Measurements from ENCODE around the gene GABRG3.

The GABRG3 gene

DNA sequence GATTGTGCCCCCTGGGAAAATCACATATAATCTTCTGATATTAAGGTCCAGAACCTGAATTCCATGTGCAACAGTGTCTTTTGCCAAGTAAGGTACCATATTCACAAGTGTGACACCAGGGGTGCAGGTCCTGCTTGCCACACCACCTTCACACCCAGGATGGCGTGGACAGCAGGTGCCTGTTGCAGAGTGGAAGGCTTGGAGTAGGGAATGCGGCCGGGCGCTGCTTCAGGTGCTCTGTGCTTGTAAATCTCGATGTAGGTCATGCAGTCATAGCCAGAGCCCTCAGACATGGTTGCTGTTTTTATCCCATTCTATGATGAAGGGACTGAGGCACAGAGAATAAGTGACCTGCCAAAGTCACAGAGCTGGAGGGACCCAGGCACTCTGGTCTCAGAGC lies 34.5 kb upstream of the GABRG3 start:
- DNase-seq (ENCODE audit: low read depth): no peak
- TF ChIP-seq, protein P1, sequence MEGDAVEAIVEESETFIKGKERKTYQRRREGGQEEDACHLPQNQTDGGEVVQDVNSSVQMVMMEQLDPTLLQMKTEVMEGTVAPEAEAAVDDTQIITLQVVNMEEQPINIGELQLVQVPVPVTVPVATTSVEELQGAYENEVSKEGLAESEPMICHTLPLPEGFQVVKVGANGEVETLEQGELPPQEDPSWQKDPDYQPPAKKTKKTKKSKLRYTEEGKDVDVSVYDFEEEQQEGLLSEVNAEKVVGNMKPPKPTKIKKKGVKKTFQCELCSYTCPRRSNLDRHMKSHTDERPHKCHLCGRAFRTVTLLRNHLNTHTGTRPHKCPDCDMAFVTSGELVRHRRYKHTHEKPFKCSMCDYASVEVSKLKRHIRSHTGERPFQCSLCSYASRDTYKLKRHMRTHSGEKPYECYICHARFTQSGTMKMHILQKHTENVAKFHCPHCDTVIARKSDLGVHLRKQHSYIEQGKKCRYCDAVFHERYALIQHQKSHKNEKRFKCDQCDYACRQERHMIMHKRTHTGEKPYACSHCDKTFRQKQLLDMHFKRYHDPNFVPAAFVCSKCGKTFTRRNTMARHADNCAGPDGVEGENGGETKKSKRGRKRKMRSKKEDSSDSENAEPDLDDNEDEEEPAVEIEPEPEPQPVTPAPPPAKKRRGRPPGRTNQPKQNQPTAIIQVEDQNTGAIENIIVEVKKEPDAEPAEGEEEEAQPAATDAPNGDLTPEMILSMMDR (conservative IDR thresholded peaks at IDR 0.05; ENCODE audit: control insufficient read depth, insufficient read depth, low read depth, low read length): no peak
- no peak overlapping the region for H3K4me3 ChIP-seq (ENCODE audit: control insufficient read depth, low read depth, low read length)

DNA sequence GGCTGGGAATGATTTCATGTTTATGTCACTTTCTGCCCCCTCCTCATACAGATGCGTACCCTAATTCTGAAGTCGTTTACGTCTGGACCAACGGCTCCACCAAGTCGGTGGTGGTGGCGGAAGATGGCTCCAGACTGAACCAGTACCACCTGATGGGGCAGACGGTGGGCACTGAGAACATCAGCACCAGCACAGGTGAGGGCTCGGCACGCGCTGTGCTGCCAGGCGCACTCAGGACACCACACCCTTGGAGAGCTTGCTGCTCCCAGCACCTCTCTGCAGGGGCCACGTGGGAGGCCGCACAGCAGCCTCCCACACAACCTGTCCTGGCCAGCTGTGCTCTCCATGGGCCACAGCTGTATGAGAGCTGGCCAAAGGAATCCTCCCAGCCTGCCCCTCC lies 33.8 kb upstream of the GABRG3 start:
- TF ChIP-seq, protein P1 (conservative IDR thresholded peaks at IDR 0.05; ENCODE audit: control insufficient read depth, insufficient read depth, low read depth, low read length): no peak
- DNase-seq (ENCODE audit: low read depth): no peak
- no peak overlapping the region for H3K4me3 ChIP-seq (ENCODE audit: control insufficient read depth, low read depth, low read length)

DNA sequence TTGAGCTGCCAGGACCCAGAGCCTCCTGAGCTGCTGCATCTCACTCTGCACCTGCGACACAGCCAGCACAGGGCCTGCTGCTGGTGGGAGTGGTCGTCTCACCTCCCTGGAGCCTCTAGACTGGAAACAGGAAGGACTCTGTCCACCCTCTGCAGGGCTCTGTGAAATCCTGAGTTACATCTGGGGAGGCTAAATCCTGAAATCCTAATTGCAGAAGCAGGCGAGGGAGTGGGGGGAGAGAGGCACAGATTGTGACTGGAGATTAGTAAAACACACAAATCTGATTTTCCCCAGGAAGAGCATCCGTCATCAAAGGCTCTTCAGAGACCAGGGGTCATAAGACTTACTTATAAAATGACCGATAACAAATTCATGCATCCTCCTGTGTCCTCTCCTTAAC lies 31.6 kb upstream of the GABRG3 start:
- TF ChIP-seq, protein P1 (conservative IDR thresholded peaks at IDR 0.05; ENCODE audit: control insufficient read depth, insufficient read depth, low read depth, low read length): no peak
- no peak for DNase-seq (ENCODE audit: low read depth)
- H3K4me3 ChIP-seq (ENCODE audit: control insufficient read depth, low read depth, low read length): no peak overlapping the region

DNA sequence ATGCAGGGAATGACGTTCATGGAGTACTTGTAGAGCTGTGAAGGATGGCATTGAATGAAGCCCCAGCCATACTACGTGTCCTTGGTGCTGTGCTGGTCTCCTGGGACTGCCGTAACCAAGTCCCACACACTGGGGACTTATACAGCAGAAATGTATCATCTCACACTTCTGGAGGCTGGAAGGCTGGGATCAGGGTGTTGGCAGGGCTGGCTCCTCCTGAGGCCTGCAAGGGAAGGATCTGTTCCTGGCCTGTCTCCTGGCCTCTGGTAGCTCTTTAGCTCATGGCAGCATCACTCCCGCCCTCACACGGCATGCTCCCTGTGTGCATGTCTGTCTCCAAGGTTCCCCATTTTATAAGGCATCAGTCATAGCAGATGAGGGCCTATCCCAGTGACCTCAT lies 29.5 kb upstream of the GABRG3 start:
- TF ChIP-seq, protein P1 (conservative IDR thresholded peaks at IDR 0.05; ENCODE audit: control insufficient read depth, insufficient read depth, low read depth, low read length): no peak
- DNase-seq (ENCODE audit: low read depth): no peak
- no peak overlapping the region for H3K4me3 ChIP-seq (ENCODE audit: control insufficient read depth, low read depth, low read length)

DNA sequence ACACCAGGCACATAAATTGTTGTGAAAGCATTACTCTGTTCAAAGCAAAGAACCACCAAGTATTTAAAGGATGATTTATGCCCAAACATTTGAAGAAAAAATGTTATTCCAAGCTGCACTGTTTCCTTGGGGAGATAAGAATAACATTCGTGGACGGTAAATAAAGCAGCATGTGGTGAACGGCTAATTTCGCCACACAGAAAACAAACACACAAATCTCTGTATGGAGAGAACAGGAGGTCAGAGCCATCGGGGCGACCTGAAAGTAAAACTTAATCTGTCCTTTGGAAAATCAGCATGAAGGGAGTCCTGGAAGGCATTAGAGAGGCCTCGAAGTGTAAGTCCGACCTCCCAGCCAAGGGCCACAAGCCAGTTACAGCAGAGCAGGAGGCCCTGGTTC lies 27.1 kb upstream of the GABRG3 start:
- DNase-seq (ENCODE audit: low read depth): no peak

DNA sequence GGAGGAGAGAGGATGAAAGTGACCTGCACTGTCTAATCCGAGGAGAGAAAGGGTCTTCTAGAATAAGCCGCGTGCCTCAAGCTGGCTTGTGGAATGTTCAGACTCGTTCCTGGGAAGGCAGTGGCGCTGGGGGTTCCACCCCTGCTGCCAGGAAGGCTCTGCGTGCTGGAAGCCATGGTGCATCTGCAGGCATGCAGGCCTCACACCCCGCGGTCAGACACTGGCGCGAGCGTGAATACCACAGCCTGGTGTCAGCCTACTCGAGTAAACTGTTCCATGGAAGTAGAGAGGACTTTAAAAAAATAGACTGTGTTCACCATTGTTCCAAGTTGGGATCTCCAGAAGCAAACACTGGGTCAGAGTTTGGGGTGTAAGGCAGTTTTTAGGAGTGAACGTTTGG lies 25.9 kb upstream of the GABRG3 start:
- TF ChIP-seq, protein P1 (conservative IDR thresholded peaks at IDR 0.05; ENCODE audit: control insufficient read depth, insufficient read depth, low read depth, low read length): no peak
- DNase-seq (ENCODE audit: low read depth): no peak

More for the DNA sequence above, 27.1 kb upstream of the GABRG3 start:
- TF ChIP-seq, protein P1 (conservative IDR thresholded peaks at IDR 0.05; ENCODE audit: control insufficient read depth, insufficient read depth, low read depth, low read length): no peak
- no peak overlapping the region for H3K4me3 ChIP-seq (ENCODE audit: control insufficient read depth, low read depth, low read length)

DNA sequence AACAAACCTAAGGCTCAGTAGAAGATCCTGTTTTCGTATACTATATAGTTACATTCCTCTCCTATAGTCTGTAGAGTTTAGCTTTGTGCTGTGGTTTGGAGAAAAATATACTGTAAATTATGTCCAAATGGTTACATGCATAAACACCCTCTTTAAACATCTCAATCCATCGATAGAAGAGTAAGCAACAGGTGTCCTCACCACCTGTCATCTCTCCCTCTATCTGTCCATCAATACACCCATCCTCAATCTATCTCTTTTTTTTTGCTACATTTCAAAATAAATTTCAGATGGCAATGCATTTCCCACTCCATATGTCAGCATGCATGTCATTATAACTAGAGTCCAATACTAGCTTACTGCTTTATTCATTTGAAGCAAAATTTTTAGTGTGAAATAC lies 21.0 kb upstream of the GABRG3 start:
- TF ChIP-seq, protein P1 (conservative IDR thresholded peaks at IDR 0.05; ENCODE audit: control insufficient read depth, insufficient read depth, low read depth, low read length): no peak
- DNase-seq (ENCODE audit: low read depth): no peak
- no peak overlapping the region for H3K4me3 ChIP-seq (ENCODE audit: control insufficient read depth, low read depth, low read length)

More for the DNA sequence above, 25.9 kb upstream of the GABRG3 start:
- H3K4me3 ChIP-seq (ENCODE audit: control insufficient read depth, low read depth, low read length): no peak overlapping the region
